GM20431 (cell line): ENCODE measurements around the gene IFT81.

Experiments used
- in situ Hi-C: fragments of 300-500 bp; cut with MseI, MboI; formaldehyde crosslinking; loops from one replicate; pipeline ENCODE4 v1.15.0; 2020; ENCODE audit warnings: low sequenced_read_pairs; ENCODE audit not compliant: unreplicated experiment

IFT81 gene

DNA sequence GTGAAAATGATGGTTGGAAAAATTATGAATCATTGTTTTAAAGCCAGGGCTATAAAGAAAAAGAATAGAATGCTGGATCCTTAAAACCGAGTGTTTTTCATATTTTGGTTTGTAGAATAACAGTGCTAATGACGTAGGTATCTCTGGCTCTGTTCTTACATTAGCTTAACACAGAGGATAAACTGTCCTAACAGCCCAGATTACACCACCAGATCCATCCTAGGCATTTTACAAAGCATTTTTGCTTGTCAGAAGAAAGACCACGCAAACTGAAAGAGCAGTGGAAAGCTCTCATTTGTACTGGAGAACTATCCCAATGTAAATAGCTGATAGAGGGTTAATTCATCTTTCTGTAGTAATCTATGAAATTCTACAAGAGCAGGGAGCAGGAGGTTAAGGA, 13.6 kb downstream of the IFT81 start:
- in situ Hi-C loops = no loop called here

DNA sequence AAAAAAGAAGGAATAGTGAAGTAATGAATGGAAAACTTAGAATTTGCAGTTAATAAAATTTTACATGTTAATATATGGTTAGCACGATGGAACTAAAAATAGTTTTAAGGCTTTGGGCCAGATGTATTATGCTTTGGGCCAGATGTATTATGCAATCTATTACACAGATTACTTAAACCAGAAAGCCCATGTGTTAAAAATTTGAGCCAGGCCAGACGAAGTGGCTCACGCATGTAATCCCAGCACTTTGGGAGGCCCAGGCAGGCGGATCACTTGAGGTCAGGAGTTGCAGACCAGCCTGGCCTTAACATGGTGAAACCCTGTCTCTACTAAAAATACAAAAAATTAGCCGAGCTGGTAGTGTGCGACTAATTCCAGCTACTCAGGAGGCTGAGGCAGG, 17.2 kb downstream of the IFT81 start:
- in situ Hi-C loops = no loop called here

DNA sequence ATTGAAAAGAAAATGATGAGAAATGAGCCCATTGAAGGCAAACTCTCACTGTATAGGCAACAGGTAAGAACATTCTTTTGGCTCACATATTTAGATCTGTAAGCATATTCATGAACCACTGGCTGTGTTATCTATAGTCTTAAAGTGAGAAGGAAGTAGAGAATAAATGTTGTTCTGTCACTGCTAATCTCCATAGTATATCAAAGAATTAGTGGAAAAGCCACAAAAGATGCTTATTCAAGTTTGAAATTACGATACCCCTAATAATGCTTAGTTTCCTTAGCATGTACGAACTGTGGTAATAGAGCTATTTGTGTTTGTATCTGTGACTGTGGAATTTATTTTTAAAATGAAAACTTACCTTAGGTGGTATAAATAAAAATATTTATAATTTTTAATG, 22.8 kb downstream of the IFT81 start:
- in situ Hi-C loops = no loop called here

- in situ Hi-C loops = no loop called here
These were observed 25.0 kb downstream of the IFT81 start for GRCh38 chr12:110149086-110149660.

DNA sequence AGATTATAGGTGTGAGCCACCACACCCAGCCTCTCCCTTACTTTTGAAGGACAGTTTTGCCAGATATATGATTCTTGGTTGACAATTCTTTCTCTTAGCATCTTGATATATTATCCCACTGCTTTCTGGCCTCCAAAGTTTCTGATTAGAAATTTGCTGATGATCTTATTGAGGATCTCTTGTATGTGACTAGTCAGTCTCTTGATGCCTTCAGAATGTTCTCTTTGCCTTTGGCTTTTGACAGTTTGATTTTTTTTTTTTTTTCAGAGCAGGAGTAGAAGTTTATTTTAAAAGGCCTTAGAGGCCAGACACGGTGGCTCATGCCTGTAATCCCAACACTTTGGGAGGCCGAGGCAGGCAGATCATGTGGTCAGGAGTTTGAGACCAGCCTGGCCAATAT, 32.6 kb downstream of the IFT81 start:
- in situ Hi-C loops = no loop called here

- in situ Hi-C loops = no loop called here
These were observed 33.4 kb downstream of the IFT81 start for GRCh38 chr12:110157539-110157938.

GRCh38 chr12:110159671-110160245, 35.6 kb downstream of the IFT81 start:
- in situ Hi-C loops = no loop called here

- in situ Hi-C loops = no loop called here
These were observed 41.5 kb downstream of the IFT81 start for GRCh38 chr12:110165540-110166159.

DNA sequence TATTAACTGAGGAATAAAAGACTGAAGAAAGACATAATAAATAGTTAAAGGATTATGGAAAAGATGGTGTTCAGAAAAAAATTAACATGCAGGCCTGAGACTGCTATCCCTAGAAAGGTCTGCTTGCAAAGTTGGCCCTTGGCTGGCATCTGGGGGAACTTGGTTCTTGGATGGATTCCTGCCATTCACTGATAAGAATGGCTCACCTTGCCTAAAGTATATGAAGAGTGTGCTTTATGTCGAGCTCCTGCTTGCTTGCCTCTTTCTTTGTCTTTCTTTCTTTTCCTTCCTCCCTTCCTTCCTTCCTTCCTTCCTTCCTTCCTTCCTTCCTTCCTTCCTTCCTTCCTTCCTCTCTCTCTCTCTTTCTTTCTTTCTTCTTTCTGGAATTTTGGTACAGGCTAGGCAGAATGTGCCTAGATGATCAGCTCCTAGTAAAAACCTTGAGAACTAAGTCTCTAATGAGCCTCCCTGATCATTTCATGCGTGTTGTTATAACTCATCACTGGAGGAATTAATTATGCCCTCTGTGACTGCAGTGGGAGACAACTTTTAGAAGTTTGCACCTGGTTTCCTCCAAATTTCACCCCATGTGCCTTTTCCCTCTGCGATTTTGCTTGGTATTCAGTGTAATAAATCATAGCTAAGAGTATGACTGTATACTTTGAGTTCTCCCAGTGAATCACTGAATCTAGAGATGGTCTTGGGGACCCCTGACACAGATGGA, 44.7 kb downstream of the IFT81 start:
- in situ Hi-C loops = no loop called here

GRCh38 chr12:110170535-110171185, 46.5 kb downstream of the IFT81 start:
- in situ Hi-C loops = no loop called here

DNA sequence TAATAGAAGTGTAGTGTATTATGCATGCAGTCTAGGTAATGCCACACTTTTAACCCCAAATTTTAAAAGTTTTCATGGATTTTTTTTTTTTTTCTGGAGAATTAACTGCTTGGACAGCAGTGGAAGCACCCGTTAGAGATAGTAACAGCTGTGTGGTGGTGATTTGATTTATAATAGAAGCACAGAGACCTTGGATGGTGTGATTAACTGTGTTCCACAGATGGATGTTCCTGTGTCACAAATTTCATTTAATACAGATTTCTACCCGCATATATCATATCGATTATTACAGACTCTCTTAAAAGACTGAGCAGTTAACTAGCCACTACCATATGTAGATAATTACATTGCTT, 47.0 kb downstream of the IFT81 start:
- in situ Hi-C loops = no loop called here

DNA sequence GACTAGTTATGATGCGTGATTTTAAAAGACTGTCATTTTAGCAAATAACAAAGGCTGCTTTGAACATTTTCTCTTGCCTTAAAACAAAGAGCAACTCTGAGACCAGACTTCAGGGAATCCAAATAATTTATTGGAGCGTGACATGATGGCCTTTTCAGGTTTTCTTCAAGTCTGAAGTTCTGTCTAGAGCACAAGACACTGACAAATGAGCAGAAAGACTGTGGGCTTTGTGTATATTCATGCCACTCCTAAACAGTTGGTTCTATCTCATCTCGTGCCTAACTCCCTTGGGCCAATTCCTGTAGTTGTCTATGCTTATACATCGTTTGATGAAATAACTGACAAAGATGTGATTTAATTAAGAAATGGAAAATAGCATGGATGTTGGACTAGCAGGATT, 47.5 kb downstream of the IFT81 start:
- in situ Hi-C loops = no loop called here

DNA sequence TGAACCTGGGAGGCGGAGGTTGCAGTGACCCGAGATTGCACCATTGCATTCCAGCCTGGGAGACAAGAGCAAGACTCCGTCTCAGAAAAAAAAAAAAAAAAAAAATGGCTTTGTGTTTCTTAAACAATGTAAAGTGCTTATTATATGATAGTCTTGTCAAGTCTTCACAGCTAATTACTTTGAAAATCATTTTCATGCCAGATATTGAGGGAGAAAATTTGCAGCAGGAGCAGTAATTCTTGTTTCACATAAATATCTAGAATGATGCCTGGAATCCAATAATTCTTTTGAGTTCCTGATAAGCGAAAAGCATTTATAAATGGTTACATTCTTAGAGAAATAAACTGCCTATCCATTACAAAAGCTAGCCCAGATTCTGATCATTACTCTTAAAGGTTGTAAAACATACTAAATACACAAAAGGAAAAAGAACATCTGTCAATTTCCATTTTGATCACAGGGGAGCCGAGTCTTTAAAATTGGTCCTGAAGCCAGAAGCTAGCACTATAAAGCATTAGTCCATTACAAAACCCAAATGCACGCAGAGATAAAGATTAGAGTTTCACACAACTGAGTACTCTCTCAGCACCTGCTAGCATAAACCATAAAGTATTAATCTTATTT, 50.3 kb downstream of the IFT81 start:
- in situ Hi-C loops = no loop called here

DNA sequence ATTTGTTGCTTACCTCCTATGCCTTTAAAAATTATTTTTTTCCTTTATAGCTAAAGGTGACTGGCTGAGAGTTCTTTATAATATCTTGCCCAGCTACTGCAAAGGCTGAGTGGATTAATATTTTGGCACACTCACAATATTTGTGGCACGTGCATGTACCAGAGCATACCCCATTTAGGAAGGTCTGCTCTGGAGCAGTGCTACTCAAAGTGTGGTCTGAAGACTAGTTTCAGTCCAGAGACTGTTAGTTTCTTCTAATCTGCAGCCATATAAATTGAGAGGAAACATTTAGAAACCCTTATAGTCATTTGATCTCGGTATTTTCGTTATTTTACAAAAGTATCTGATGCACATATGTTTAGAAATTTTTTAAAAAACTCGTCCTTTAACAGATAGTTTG, 51.0 kb downstream of the IFT81 start:
- in situ Hi-C loops = no loop called here

DNA sequence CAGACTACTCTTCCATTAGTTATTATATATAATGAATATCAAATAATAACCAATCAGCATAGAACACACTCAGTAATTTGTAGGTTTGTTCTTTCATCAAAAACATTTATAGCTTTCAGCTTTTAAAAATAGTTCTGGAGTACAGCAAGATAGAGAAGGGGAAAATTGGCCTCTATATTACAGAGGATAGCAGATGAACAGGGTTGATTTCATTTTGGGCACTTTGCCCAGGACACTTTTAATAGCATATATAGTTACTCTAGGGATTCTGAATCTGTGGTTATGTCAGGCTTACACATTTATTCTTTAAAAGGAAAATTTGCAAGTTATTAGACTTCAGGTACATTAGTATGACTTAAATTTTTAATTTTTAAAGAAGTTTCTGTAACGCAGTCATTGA, 52.6 kb downstream of the IFT81 start:
- in situ Hi-C loops = no loop called here

DNA sequence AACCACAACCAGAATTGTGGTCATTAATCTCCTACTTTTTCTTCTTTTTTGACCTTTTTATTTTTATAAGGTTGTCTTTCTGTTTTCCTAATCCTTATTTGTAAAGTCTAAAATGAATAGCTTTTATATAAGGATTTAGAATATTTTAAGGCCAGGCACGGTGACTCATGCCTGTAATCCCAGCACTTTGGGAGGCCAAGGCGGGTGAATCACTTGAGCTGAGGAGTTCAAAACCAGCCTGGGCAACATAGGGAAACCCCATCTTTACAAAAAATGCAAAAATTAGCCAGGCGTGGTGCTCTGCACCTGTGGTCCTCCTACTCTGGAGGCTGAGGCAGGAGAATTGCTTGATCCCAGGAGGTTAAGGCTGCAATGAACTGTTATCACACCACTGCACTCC, 55.1 kb downstream of the IFT81 start:
- in situ Hi-C loops = no loop called here

- in situ Hi-C loops = no loop called here
These were observed 56.4 kb downstream of the IFT81 start for GRCh38 chr12:110180591-110181005.

DNA sequence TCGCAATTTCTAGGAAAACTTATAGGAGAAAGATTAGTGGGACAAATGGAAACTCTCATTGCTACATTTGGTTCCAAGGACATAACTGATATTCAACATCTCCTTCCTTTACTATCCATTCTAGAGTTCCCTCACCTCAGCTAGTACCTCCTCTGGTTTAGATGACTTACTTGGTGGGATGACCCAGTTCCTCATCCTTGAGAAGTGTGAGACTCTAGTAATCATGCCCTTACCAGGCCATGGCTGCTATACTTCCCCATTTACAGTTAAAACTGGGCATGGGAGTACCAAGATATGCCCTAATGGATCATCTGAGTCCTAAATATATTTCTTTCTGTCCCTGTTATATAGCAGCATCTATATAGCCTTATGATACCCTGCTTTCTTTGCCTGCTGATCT, 58.1 kb downstream of the IFT81 start:
- in situ Hi-C loops = no loop called here

GRCh38 chr12:110183386-110183785, 59.2 kb downstream of the IFT81 start:
- in situ Hi-C loops = no loop called here

GRCh38 chr12:110185626-110186025, 61.5 kb downstream of the IFT81 start:
- in situ Hi-C loops = no loop called here

GRCh38 chr12:110186059-110186458, 61.9 kb downstream of the IFT81 start:
- in situ Hi-C loops = no loop called here
